ENCODE data around the gene GFOD1.
"Not testable (repeated sequence)": the region's sequence is repeated elsewhere in the genome, so short reads cannot be mapped to it uniquely, and the experiment has no call there.

Gene GFOD1

GRCh38 chr6:13462458-13463327 is 24.7 kb downstream of the GFOD1 start:
- DNase-seq = no peak

DNA sequence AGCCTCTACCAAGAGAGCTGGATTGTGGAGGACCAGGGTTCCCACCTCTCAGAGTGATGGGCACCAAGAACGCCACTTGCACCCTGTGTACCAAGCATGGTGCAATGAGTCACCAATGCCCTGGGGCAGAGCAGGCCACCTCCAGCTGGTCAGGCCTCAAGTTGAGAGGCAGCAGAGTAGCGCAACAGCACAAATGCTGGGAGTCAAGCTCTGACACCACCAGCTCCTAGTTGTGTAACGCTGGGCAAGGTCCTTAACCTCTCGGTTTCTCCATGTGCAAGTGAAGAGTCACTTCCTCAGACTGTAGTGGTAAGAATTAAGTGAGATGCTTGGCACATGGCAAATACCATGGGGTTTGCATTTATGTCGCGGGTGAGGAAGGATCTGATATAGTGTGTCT is 25.6 kb downstream of the GFOD1 start:
- no peak for DNase-seq

- DNase-seq = no peak
These were observed 26.1 kb downstream of the GFOD1 start for GRCh38 chr6:13461307-13461706.

GRCh38 chr6:13460289-13460688 is 27.1 kb downstream of the GFOD1 start:
- DNase-seq = not testable (repeated sequence)

DNA sequence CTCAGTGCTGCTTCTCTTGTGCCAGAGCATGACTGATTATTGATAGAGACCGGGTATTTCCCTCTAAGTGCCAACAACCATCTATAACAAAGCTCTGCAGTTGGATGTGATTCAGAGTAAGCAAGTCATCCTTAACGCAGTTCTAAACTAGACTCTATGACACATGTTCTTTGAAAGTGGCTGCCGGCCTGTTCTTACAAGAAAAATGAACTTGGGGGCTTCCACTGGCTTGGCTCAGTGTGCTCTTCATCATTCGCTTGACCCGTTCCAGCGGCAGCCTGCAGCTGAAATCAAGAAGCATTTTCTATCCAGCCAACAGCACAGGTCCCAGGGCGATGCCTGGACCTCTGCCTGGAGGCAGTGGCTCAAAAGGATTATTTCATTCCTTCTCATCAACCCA is 29.8 kb downstream of the GFOD1 start:
- peak; percentile 37 for DNase-seq

GRCh38 chr6:13455552-13455966 is 31.8 kb downstream of the GFOD1 start:
- no peak for DNase-seq

DNA sequence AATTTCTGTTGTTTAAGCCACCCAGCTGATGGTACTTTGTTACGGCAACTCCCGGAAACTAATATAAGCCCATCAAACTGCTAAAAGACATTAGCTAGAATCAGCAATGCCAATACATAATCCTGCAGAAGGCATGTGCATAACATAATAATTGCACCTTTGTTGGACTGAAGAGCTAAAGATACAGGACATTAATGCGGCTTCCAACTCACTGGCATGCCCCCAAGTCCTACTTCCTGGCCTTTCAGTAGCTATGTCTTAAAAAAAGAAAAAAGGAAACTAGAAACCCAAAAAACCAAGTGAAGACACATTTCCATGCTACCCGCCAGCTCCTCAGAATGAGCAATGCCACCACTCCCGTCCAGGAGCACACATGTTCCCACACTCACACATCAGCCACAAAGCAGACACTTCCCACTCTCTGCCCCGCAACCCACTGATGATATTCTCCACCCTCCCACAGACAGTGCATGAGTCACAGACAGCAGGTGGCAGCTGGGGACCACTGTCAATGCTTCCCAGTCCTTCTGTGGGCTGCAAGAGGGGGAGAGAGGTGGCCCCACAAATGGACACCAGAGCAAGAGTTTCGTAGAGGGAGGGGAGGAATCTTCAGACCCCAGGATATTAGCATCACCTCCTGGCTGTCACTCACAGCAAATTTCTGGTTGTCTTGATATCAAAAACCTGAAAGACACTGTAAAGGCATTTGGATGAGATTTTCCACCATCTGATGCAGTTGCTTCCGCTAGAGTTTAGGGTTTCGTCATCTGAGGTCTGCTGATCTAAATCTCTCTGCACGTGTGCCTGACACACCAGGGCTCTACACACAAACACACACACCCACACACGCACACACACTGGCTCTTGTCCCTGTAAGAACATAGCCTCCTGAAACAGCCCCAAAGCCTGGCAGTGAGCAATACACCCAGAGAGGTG is 32.8 kb downstream of the GFOD1 start:
- peak; percentile 36 for DNase-seq

- DNase-seq = peak; percentile 82
These were observed 33.6 kb downstream of the GFOD1 start for GRCh38 chr6:13453771-13454251.

GRCh38 chr6:13453153-13453552 is 34.2 kb downstream of the GFOD1 start:
- DNase-seq = no peak

DNA sequence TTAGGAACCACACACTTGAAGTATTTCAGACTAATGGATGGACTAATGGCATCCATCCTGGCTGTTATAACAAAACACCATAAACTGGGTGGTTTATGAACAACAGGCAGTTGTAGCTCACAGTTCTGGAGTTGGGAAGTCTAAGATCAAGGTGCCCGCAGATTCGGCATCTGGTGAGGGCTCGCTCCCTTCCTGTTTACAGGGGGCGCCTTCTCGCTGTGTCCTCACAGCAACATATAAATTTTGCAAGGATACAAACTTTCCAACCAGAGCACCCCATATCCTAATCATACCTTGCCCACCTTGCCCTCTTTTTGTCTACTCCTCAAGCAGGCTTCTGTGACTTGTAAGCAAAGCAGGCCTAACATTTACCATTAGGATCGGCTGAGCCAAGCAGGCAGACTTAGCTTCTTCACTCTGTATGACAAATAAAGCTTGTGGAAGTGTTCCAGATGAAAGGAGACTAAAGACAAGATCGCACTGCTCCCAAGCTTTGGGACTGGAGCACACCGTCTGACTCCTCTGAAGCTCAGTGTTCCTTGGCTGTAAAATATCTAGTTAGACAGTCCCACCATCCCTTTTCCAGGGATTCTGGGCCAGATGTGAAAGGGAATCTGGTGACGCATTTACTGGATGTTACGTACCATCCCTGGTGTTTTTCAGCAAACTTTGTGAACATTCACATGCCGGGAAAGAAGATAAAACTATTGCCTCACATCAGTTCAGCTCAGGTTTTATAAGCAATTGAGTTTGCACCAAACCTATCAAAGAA is 34.9 kb downstream of the GFOD1 start:
- DNase-seq = no peak

GRCh38 chr6:13451181-13451895 is 36.1 kb downstream of the GFOD1 start:
- DNase-seq = no peak

- DNase-seq = no peak
These were observed 36.8 kb downstream of the GFOD1 start for GRCh38 chr6:13450628-13451027.

DNA sequence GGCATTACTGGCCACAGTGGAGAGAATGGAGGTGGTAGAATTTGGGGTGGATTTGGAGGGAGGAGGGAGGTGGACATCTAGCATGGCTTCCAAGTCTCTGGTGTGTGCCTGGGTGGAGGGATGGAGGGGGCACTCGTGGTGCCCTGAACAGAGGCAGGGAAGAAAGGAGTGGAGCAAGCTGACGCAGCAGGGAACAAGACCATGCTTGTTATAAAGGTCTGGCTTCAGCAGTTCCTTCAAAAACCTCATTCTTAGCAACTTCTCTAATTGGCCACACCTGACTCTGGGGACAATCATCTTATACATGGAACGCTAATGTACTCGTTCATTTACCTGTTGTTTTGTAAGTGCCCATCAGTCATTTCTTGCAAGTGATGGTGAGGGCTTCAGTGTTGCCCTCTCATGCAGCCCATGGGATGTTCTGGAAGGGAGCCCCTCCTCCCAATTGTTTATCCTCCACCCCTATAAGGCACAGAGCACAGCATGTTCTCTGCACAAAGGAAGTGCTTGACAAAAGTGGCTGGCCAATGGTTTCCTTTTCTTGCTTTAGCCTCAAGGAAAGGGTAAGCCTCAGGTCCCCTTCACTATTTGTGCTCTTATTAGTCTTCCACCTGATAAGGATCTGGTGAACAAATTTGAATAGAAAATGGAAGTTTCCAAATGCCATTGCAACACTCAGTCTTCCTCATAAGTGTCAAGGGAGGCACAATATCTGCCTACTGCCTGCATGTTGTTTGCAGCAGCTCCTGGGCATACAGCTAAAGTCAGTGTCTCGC is 39.3 kb downstream of the GFOD1 start:
- no peak for DNase-seq

- no peak for DNase-seq
These were observed 41.0 kb downstream of the GFOD1 start for GRCh38 chr6:13446381-13446780.

- no peak for DNase-seq
These were observed 41.7 kb downstream of the GFOD1 start for GRCh38 chr6:13445744-13446115.

DNA sequence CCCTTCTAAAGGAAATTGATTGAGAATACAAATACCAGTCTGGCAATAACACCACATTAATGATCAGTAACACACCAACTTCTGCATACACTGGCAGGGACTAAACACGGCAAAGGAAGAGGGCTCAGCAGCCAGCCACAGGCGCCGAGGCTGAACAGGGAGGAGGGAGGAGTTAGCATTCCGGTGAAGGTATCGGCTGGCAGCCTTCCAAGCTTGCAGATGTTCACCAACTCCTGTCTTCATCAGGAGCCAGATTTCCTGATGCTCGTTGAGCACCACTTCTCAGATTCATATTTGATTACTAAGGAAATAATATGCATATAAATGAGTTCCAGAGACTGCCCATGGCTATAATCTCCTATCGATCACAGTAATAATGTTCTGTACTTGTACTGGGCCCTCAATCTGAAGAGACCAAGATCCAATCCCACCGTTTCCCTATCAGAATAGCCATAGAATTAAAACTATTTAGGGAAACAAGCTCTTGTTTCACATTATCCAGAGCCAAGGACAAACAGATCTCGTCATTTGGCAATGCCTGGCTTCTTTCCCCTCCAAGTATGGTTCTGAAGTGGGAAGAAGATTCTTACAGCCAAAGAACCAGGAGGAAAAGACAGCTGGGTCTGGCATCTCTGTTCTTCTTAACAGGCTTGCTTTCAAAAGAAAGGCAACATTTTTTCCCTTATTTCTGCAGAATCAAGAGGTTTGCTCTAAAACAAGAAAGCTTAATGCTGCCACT is 42.2 kb downstream of the GFOD1 start:
- DNase-seq = peak; percentile 34

- no peak for DNase-seq
These were observed 42.8 kb downstream of the GFOD1 start for GRCh38 chr6:13444604-13445003.

GRCh38 chr6:13443978-13444377 is 43.4 kb downstream of the GFOD1 start:
- not testable (repeated sequence) for DNase-seq

DNA sequence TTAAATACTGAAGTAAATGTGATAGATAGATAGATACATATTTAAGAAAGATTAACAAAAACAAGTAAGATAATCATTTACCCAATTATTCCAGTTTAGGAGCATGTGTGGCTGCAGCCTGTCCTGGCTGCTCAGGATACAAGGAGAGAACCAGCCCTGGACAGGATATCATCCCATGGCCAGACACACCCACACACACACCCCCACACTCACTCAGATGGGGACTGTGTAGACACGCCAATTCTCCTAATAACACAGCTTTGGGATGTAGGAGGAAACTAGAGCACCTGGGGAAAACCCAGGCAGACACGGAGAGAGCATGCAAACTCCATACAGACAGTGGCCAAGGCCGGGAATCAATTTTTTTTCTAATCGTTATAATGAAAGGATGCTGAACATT is 45.6 kb downstream of the GFOD1 start:
- no peak for DNase-seq

- no peak for DNase-seq
These were observed 47.8 kb downstream of the GFOD1 start for GRCh38 chr6:13439644-13440043.

DNA sequence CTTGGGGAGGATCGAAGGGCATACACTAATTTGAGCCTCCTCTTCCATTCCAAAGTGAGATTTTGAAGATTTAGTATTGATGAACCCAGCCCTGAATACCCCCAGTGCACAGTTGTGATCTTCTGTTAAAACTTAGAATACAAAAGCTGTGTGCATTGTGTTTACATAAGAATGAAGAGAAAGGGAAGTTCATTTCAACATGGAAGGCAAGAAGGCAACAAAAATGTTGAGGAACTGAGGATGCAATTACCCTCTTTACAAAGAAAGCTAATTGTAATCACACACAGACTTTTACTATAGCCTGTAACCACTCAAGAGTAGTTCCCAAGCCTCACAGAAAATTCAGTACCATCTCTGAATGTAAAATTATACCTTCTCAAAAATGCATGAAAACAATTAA is 49.3 kb downstream of the GFOD1 start:
- DNase-seq = no peak
